Ovary (tissue), 3 donors: ENCODE measurements around the gene LRP8.

Experiments
- CTCF ChIP-seq, 3 donors: fragments of 450-650 bp in 2 of 3; fragments of 200-600 bp in 1 of 3; IDR thresholded peaks; one replicate each; pipeline versions ENCODE4 v1.5.1 to v1.8.0; 2016 to 2022; ENCODE audit warnings: antibody characterized with exemption in 3 of 3, mild to moderate bottlenecking in 1 of 3
- EP300 ChIP-seq: sonication (generic); formaldehyde crosslinking; IDR thresholded peaks from one replicate; pipeline ENCODE4 v1.6.1; 2017; ENCODE audit warnings: antibody characterized with exemption
- POLR2A ChIP-seq: fragments of 450-650 bp; IDR thresholded peaks from one replicate; pipeline ENCODE4 v1.6.1; 2017; ENCODE audit warnings: antibody characterized with exemption, mild to moderate bottlenecking, moderate library complexity
- donor health status: DM: no; HTN: no; CAD: no.

DNA sequence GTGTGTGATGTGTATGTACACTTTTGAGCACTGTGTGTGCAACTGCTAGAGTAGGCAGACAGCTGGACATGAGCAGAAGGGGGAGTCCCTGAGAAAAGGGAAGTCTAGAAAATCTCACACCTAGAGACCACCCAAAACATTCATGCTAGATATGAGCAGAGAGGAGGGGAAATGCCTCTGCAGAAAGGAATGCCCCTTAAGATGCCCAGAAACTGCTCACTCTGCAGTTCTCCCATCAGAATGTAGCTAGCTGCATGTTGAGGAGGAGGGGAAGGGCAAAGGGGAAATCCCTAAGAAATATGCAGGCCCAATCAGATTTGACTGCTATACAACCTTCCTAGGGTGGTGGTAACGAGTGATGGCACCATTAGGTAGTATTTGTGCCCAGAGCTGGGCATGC, 57.8 kb downstream of the LRP8 start:
- TF ChIP-seq CTCF (IDR thresholded peaks at IDR 0.05): no peak
- TF ChIP-seq EP300: no peak
- no peak for TF ChIP-seq POLR2A
